Neural cell (in vitro differentiated cells): ENCODE measurements around the gene NPHP4.

Source experiments
- CTCF ChIP-seq: fragments of 450-650 bp; IDR thresholded peaks from 2 replicates; pipeline ENCODE4 v1.5.1; 2014; ENCODE audit warnings: antibody characterized with exemption, mild to moderate bottlenecking, moderate library complexity; ENCODE audit not compliant: poor library complexity, severe bottlenecking
- EP300 ChIP-seq: fragments of 450-650 bp; conservative IDR thresholded peaks from 2 replicates; pipeline ENCODE4 v1.6.1; 2014; ENCODE audit warnings: antibody characterized with exemption, mild to moderate bottlenecking, moderate library complexity; ENCODE audit not compliant: poor library complexity, severe bottlenecking
- TAF1 ChIP-seq: IDR thresholded peaks from 2 replicates; pipeline ENCODE4 v1.6.1; 2012; ENCODE audit warnings: low read depth

- TF ChIP-seq TAF1 (no peak), CTCF (no peak), EP300 (no peak)
Measured at GRCh38 chr1:5898266-5898665, 94.0 kb downstream of the NPHP4 start.
